Astrocyte of the cerebellum (primary cell): ENCODE measurements around the gene ARMC9.

Experiments used
- DNase-seq: peaks from one replicate; pipeline ENCODE4 v3.0.0-alpha.2; 2011; ENCODE audit warnings: low read depth
- H3K4me3 ChIP-seq: 2 replicates; pipeline ENCODE4 v1.5.1; 2011; ENCODE audit warnings: mild to moderate bottlenecking, low read depth, low read length, moderate library complexity
- CTCF ChIP-seq: IDR thresholded peaks from 2 replicates; pipeline ENCODE4 v1.5.1; 2012; ENCODE audit warnings: low read length, low read depth, moderate library complexity, mild to moderate bottlenecking; ENCODE audit errors: missing control alignments
- in situ Hi-C: cut with HindIII; loops from 2 replicates; pipeline ENCODE4 v1.10.0; 2017; ENCODE audit warnings: low sequenced_read_pairs

Gene ARMC9

DNA sequence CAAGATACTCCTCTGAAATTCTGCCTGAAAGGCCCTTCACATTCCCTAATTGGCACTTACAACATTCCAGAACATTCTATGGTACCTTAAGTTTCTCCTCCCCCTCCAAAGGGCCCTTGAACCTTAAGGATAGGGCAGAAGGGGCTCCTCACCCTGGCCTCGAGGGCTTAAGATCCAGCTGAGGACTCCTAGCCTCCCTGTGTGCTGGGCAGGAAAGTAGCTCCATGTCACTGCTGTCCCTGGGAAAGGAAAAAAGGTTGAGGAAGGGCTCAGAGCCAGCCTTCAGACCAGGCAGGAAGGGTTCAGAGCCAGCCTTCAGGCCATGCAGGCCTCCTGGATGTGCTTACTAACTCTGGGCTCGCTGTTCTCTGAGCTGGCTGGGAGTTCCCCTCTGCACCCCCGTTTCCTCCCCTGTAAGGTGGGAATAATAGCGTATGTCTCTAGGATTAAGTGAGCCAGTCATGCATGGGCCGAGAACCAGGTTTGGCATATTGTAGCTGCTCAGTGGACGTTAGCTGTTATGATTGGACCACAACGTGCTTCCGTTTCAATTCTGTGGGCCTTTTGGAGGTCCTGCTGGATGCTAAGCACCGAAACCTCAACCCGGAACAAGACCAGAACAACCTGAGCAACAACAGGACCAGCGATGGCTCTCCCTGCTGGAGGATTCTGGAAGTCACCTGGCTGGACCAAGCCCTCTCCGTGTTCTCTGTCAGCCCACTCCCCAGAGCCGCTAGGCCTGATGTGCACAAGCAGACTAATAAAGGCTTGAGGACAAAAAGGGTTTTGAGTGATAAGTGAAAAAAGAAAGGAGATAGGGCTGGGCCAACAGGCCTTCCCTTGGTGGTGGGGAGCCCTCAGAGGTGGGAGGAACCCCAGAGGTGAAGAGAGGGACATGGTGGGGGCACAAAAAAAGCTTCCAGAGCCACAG, 196.0 kb downstream of the ARMC9 start:
- TF ChIP-seq CTCF = peak; percentile 31
- DNase-seq = no peak
- no peak overlapping the region for H3K4me3 ChIP-seq
- in situ Hi-C loops = no loop called here

GRCh38 chr2:231395188-231396057, 197.0 kb downstream of the ARMC9 start, which contains the start of gene B3GNT7:
B3GNT7 (plus strand) TSS chr2:231395710; CDS start chr2:231395804, 94 bp downstream.
- no peak for TF ChIP-seq CTCF
- in situ Hi-C loops = no loop called here
- H3K4me3 ChIP-seq = peak within 1 kb of the TSS; percentile 30
- no peak for DNase-seq

DNA sequence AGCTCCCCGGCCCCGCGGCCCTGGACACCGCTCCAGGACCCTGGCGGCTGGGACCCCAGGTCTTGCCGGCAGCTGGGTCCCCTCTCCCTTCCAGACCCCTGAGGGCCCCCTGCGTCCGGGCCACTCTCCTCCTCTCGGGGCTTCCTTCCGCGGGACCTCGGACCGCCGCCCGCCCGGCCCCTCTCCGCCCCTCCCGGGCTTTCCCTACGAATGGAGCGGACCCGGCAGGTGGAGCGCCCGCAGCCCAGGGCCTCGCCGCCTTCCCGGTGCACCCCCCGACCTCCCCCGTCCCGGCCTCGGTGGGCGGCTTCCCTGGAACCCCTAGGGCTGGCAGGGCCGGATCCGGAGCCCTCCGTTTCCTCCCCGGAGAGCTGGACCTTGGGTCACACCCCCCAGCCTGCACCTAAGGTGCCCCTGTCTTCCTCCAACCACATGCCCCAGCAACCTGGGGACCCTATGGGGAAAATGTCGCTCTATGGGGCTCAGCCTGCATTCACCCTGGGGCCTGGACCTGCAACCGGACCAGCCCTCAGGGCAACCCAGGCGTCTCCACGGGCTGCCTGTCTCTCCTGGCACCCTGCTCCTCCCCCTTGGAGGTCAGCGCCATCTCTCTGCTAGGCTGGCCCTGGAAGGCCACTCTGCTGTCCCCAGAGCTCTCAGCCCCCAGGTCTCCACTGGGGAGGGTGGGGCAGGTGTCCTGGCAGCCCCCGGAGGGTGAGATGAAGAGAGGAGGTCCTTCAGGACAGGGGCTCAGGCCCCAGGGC, 197.8 kb downstream of the ARMC9 start:
- H3K4me3 ChIP-seq = peak overlapping the region; percentile 30
- TF ChIP-seq CTCF = no peak
- in situ Hi-C loops = no loop called here

DNA sequence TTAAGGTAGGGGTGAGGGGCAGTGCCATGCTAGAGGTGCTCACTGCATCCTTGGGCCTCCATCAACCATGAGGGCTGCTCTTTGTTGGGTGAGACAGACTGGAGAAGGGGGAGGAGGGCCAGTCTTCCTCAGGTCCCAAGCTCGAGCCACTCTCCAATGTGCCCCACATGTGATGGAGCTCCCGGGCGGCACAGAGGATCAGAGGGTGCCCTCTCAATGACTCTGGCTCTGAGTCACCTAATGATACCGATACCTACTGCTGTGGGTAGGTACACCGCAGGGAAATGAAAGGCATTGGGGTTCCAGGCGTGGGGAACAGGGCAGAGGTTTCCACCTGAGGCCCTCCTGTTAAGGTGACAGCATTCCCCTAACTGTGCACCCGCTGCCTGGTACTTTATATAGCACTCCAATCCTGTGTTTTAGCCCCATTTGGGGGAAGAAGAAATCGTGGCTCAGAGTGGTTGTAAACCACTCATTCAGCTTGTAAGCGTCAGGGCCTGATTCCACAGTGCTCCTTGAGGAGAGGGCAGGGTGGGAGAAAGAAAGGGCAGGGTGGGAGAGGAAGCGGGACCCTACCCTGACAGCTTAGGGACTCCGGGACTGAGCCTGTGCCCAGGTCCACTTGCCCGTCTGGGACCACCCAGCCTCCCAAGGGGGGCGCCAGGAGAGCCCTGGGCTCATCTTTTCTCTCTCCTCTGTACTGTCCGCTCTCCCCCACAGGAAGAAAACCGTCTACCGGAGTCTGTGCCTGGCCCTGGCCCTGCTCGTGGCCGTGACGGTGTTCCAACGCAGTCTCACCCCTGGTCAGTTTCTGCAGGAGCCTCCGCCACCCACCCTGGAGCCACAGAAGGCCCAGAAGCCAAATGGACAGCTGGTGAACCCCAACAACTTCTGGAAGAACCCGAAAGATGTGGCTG, 198.8 kb downstream of the ARMC9 start:
- TF ChIP-seq CTCF = no peak
- no peak for DNase-seq
- H3K4me3 ChIP-seq = no peak overlapping the region
- in situ Hi-C loops = no loop called here

More for the DNA sequence above, 197.8 kb downstream of the ARMC9 start:
- DNase-seq = no peak

DNA sequence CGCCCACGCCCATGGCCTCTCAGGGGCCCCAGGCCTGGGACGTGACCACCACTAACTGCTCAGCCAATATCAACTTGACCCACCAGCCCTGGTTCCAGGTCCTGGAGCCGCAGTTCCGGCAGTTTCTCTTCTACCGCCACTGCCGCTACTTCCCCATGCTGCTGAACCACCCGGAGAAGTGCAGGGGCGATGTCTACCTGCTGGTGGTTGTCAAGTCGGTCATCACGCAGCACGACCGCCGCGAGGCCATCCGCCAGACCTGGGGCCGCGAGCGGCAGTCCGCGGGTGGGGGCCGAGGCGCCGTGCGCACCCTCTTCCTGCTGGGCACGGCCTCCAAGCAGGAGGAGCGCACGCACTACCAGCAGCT, 199.5 kb downstream of the ARMC9 start:
- TF ChIP-seq CTCF = no peak
- in situ Hi-C loops = no loop called here
- DNase-seq = no peak
- no peak overlapping the region for H3K4me3 ChIP-seq
